Measurements from ENCODE around the gene RNASEH2C. TPM values are rescaled to one million over a fixed set of nuclear protein-coding genes. Genes with fewer than 3 reads are reported as not detected.
A peak's percentile ranks its signal among the peaks of the same experiment; 100 is the strongest.

The RNASEH2C gene
- total and polyA plus RNA-seq, 2 of the 13 experiments (the other 11 are each of a cell fraction or from before 2014, with no cell fraction given): 27.4 to 50.9 TPM

DNA sequence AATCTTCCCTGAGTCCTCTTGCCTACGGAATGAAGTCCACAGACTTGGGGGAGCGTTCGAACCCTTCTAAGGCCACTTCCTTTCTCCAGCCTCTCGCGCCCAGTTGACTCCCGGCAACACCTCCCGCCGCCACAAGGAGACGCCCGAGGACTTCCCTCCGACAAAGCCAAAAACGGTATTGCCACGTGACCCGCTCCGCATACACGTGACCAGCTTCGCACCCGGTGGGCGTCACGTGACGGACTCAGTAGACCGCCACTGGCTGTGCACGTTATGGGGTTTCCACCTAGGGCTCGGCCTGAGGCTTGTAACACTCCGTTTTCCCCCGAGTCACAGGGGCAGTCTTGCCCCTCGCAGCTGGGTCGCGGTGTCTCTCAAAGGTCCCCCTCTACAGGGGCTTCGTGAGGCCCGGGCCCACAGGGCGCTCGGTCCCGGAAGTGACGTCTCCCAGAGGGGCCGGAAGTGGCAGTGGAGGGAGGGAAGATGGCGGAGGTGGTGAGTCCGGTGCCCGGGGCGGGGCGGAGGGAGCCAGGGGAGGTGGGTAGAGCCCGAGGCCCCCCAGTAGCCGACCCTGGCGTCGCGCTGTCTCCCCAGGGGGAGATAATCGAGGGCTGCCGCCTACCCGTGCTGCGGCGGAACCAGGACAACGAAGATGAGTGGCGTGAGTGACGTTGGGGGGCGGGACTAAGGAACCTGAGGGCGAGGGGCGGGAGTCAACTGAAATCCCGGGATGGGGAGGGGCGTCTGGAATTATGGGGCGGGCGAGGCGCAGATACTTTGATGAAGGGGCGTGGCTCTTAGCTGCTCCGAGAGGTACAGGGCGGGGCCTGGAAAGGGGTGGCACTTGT, 8.6 kb downstream of the RNASEH2C start, which contains the start of gene KAT5 (continued):
- TF ChIP-seq, protein P1, sequence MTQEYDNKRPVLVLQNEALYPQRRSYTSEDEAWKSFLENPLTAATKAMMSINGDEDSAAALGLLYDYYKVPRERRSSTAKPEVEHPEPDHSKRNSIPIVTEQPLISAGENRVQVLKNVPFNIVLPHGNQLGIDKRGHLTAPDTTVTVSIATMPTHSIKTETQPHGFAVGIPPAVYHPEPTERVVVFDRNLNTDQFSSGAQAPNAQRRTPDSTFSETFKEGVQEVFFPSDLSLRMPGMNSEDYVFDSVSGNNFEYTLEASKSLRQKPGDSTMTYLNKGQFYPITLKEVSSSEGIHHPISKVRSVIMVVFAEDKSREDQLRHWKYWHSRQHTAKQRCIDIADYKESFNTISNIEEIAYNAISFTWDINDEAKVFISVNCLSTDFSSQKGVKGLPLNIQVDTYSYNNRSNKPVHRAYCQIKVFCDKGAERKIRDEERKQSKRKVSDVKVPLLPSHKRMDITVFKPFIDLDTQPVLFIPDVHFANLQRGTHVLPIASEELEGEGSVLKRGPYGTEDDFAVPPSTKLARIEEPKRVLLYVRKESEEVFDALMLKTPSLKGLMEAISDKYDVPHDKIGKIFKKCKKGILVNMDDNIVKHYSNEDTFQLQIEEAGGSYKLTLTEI (CRISPR knock-in tag; conservative IDR thresholded peaks at IDR 0.05): no peak
- TF ChIP-seq ZNF274 (CRISPR knock-in tag; IDR thresholded peaks at IDR 0.05) (peak; percentile 98), SNAPC2 (CRISPR knock-in tag; IDR thresholded peaks at IDR 0.05) (peak; percentile 90), ZNF841 (CRISPR knock-in tag; IDR thresholded peaks at IDR 0.05; ENCODE audit: borderline replicate concordance) (peak; percentile 89; the same call in 1 of the 2 replicates), ZNF282 (IDR thresholded peaks at IDR 0.05; ENCODE audit: partially characterized antibody) (no peak), NFYC (CRISPR knock-in tag; IDR thresholded peaks at IDR 0.05) (peak; percentile 65), ZBTB7A (CRISPR knock-in tag; IDR thresholded peaks at IDR 0.05) (peak; percentile 76; the same call in 1 of the 2 replicates), ZIK1 (CRISPR knock-in tag; IDR thresholded peaks at IDR 0.05; ENCODE audit: borderline replicate concordance, low read depth) (peak; percentile 84; the same call in 1 of the 2 replicates), ZSCAN25 (CRISPR knock-in tag; IDR thresholded peaks at IDR 0.05) (peak; percentile 83; the same call in 1 of the 2 replicates), ZKSCAN1 (IDR thresholded peaks at IDR 0.05; ENCODE audit: low read length) (0 out of 2 replicates have a peak, but pooled peaks have one; percentile 22), JUN (CRISPR knock-in tag; IDR thresholded peaks at IDR 0.05) (peak; percentile 62; the same call in 1 of the 2 replicates)
- TF ChIP-seq, protein P2, sequence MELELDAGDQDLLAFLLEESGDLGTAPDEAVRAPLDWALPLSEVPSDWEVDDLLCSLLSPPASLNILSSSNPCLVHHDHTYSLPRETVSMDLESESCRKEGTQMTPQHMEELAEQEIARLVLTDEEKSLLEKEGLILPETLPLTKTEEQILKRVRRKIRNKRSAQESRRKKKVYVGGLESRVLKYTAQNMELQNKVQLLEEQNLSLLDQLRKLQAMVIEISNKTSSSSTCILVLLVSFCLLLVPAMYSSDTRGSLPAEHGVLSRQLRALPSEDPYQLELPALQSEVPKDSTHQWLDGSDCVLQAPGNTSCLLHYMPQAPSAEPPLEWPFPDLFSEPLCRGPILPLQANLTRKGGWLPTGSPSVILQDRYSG (CRISPR knock-in tag; IDR thresholded peaks at IDR 0.05): peak; percentile 89; the same call in 1 of the 2 replicates
- TF ChIP-seq, protein P3, sequence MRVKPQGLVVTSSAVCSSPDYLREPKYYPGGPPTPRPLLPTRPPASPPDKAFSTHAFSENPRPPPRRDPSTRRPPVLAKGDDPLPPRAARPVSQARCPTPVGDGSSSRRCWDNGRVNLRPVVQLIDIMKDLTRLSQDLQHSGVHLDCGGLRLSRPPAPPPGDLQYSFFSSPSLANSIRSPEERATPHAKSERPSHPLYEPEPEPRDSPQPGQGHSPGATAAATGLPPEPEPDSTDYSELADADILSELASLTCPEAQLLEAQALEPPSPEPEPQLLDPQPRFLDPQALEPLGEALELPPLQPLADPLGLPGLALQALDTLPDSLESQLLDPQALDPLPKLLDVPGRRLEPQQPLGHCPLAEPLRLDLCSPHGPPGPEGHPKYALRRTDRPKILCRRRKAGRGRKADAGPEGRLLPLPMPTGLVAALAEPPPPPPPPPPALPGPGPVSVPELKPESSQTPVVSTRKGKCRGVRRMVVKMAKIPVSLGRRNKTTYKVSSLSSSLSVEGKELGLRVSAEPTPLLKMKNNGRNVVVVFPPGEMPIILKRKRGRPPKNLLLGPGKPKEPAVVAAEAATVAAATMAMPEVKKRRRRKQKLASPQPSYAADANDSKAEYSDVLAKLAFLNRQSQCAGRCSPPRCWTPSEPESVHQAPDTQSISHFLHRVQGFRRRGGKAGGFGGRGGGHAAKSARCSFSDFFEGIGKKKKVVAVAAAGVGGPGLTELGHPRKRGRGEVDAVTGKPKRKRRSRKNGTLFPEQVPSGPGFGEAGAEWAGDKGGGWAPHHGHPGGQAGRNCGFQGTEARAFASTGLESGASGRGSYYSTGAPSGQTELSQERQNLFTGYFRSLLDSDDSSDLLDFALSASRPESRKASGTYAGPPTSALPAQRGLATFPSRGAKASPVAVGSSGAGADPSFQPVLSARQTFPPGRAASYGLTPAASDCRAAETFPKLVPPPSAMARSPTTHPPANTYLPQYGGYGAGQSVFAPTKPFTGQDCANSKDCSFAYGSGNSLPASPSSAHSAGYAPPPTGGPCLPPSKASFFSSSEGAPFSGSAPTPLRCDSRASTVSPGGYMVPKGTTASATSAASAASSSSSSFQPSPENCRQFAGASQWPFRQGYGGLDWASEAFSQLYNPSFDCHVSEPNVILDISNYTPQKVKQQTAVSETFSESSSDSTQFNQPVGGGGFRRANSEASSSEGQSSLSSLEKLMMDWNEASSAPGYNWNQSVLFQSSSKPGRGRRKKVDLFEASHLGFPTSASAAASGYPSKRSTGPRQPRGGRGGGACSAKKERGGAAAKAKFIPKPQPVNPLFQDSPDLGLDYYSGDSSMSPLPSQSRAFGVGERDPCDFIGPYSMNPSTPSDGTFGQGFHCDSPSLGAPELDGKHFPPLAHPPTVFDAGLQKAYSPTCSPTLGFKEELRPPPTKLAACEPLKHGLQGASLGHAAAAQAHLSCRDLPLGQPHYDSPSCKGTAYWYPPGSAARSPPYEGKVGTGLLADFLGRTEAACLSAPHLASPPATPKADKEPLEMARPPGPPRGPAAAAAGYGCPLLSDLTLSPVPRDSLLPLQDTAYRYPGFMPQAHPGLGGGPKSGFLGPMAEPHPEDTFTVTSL (CRISPR knock-in tag; IDR thresholded peaks at IDR 0.05; ENCODE audit: borderline replicate concordance): no peak; the same call in 1 of the 2 replicates
- TF ChIP-seq, protein P4, sequence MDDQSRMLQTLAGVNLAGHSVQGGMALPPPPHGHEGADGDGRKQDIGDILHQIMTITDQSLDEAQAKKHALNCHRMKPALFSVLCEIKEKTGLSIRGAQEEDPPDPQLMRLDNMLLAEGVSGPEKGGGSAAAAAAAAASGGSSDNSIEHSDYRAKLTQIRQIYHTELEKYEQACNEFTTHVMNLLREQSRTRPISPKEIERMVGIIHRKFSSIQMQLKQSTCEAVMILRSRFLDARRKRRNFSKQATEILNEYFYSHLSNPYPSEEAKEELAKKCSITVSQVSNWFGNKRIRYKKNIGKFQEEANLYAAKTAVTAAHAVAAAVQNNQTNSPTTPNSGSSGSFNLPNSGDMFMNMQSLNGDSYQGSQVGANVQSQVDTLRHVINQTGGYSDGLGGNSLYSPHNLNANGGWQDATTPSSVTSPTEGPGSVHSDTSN (CRISPR knock-in tag; IDR thresholded peaks at IDR 0.05; ENCODE audit: borderline replicate concordance): no peak
- TF ChIP-seq, protein P5, sequence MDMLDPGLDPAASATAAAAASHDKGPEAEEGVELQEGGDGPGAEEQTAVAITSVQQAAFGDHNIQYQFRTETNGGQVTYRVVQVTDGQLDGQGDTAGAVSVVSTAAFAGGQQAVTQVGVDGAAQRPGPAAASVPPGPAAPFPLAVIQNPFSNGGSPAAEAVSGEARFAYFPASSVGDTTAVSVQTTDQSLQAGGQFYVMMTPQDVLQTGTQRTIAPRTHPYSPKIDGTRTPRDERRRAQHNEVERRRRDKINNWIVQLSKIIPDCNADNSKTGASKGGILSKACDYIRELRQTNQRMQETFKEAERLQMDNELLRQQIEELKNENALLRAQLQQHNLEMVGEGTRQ (IDR thresholded peaks at IDR 0.05; ENCODE audit: low read depth, low read length): peak; percentile 100
- TF ChIP-seq, protein P5 (CRISPR knock-in tag; IDR thresholded peaks at IDR 0.05; ENCODE audit: borderline replicate concordance): peak; percentile 100
